Stimulated activated naive CD4-positive, alpha-beta T cell treated with Interleukin-2 at 50 U/mL for 16 hours (primary cell): ENCODE data around the gene FKTN.

Experiments
- DNase-seq: peaks from one replicate; lab custom pipeline; 2025; lab: John Stamatoyannopoulos, UW

Gene FKTN

GRCh38 chr9:105678163-105678562 lies 120.2 kb downstream of the FKTN start:
- no peak for DNase-seq

GRCh38 chr9:105678781-105679180 lies 120.8 kb downstream of the FKTN start:
- no peak for DNase-seq

- no peak for DNase-seq
Measured at GRCh38 chr9:105679257-105680022, 121.5 kb downstream of the FKTN start.

GRCh38 chr9:105681313-105681712 lies 123.4 kb downstream of the FKTN start:
- DNase-seq = no peak

GRCh38 chr9:105681724-105682123 lies 123.8 kb downstream of the FKTN start:
- DNase-seq = no peak

GRCh38 chr9:105683688-105684275 lies 125.9 kb downstream of the FKTN start:
- no peak for DNase-seq

- no peak for DNase-seq
Measured at GRCh38 chr9:105686936-105687335, 129.0 kb downstream of the FKTN start.
